Esophagus squamous epithelium (tissue), 5 donors: Measurements from ENCODE around the gene SOX21. TPM values are rescaled to one million over a fixed set of nuclear protein-coding genes. Genes with fewer than 3 reads are reported as not detected.

Source experiments
- DNase-seq: peaks from one replicate; lab custom pipeline; 2025; lab: John Stamatoyannopoulos, UW
- H3K27ac ChIP-seq, 4 donors: fragments of 200-600 bp; sonication (generic); one replicate each; pipeline ENCODE4 v1.5.1; 2016 to 2019; ENCODE audit warnings: mild to moderate bottlenecking in 1 of 4
- H3K27me3 ChIP-seq, 4 donors: fragments of 200-600 bp; sonication (generic); 1 replicate in 3 of 4; 2 replicates in 1 of 4; pipeline versions ENCODE4 v1.5.1 to v1.6.0; 2017 to 2021; ENCODE audit warnings: antibody characterized with exemption in 1 of 4
- H3K36me3 ChIP-seq, 3 donors: fragments of 200-600 bp; sonication (generic); one replicate each; pipeline ENCODE4 v1.5.1; 2016 to 2019
- H3K4me1 ChIP-seq, 3 donors: fragments of 200-600 bp; sonication (generic); one replicate each; pipeline ENCODE4 v1.5.1; 2017 to 2019
- H3K4me3 ChIP-seq, 4 donors: fragments of 200-600 bp; sonication (generic); 1 replicate in 3 of 4; 2 replicates in 1 of 4; pipeline ENCODE4 v1.5.1; 2016 to 2019; ENCODE audit warnings: mild to moderate bottlenecking in 2 of 4, moderate library complexity in 1 of 4
- H3K9me3 ChIP-seq, 3 donors: fragments of 200-600 bp; sonication (generic); one replicate each; pipeline ENCODE4 v1.5.1; 2016 to 2019
- CTCF ChIP-seq, 6 experiments: fragments of 450-650 bp in 4 of 6; fragments of 200-600 bp in 2 of 6; sonication (generic) in 2 of 6; IDR thresholded peaks; one replicate each; pipeline ENCODE4 v1.5.1; 2016 to 2019; ENCODE audit warnings: antibody characterized with exemption in 6 of 6, mild to moderate bottlenecking in 4 of 6, moderate library complexity in 4 of 6
- POLR2A ChIP-seq, 4 donors: fragments of 450-650 bp; IDR thresholded peaks; one replicate each; pipeline ENCODE4 v1.6.1; 2017; ENCODE audit warnings: antibody characterized with exemption in 4 of 4, mild to moderate bottlenecking in 4 of 4, moderate library complexity in 3 of 4
- WGBS, 2 donors: methylation state at CpG; one replicate each; pipeline ENCODE4 v1.1.5; 2018; 5-methylcytosine and 5-hydroxymethylcytosine counted together
- intact Hi-C: fragments of 100-400 bp; cut with DNase I; formaldehyde crosslinking; loops from one replicate; pipeline ENCODE4 v1.15.0; 2022
- total RNA-seq, 4 donors: library from RNA; depleted of rRNA; stranded (reverse); fragments of >200 nt; gene quantifications; one replicate each; pipeline ENCODE4 v1.1.0, GENCODE V29; 2016
- donor health status: DM: yes; HTN: yes; CAD: no.

The SOX21 gene
- total RNA-seq, 4 donors from 2014 or later = 6.7 to 11.6 (median 10.1) TPM

GRCh38 chr13:94708031-94708859, 4.1 kb downstream of the SOX21 start:
- Histone ChIP-seq H3K36me3 (no peaks in the 10 kb centered on the region), H3K27me3 (peaks cover 0 to 100% (median 12%) of the 10 kb centered on the region in 4 donors), H3K4me1 (peaks cover 11 to 73% (median 19%) of the 10 kb centered on the region in 3 donors), H3K4me3 (peak overlapping the region; percentile 22 to 75 (median 48)), H3K27ac (peak overlapping the region in 3 of 4 donors; percentile 87 to 90 (median 87)), H3K9me3 (no peaks in the 10 kb centered on the region)
- TF ChIP-seq CTCF (IDR thresholded peaks at IDR 0.05) = no peak
- WGBS, 2 donors = 7 to 9% methylated on average over 20 to 27 of the region's 31 CpGs
- no peak for DNase-seq
- intact Hi-C loops = no loop called here

- peaks cover 0 to 100% (median 12%) of the 10 kb centered on the region in 4 donors for H3K27me3 ChIP-seq
- H3K4me3 ChIP-seq = peak overlapping the region; percentile 22 to 75 (median 48)
- no peak for TF ChIP-seq CTCF (IDR thresholded peaks at IDR 0.05)
- peaks cover 11 to 73% (median 17%) of the 10 kb centered on the region in 3 donors for H3K4me1 ChIP-seq
- no peaks in the 10 kb centered on the region for H3K9me3 ChIP-seq
- H3K36me3 ChIP-seq = no peaks in the 10 kb centered on the region
- no peak for DNase-seq
- 2 to 7% methylated on average over 37 to 39 of the region's 41 CpGs for WGBS, 2 donors
- H3K27ac ChIP-seq = peak overlapping the region in 2 of 4 donors; percentile 87 to 90
- intact Hi-C loops = no loop called here
Measured at GRCh38 chr13:94707400-94708021, 4.8 kb downstream of the SOX21 start.

- Histone ChIP-seq H3K9me3 (no peaks in the 10 kb centered on the region), H3K4me1 (peaks cover 8 to 68% (median 17%) of the 10 kb centered on the region in 3 donors), H3K27me3 (peaks cover 0 to 100% (median 12%) of the 10 kb centered on the region in 4 donors), H3K27ac (peak overlapping the region in 1 of 4 donors; percentile 87), H3K36me3 (no peaks in the 10 kb centered on the region), H3K4me3 (peak overlapping the region; percentile 22 to 75 (median 48))
- intact Hi-C loops = no loop called here
- WGBS, 2 donors = 28 to 46% methylated on average over 15 of the region's 15 CpGs
- TF ChIP-seq POLR2A (IDR thresholded peaks at IDR 0.05) (no peak), CTCF (IDR thresholded peaks at IDR 0.05) (no peak)
- DNase-seq = no peak
Measured at GRCh38 chr13:94706843-94707399, 5.4 kb downstream of the SOX21 start.

- Histone ChIP-seq H3K27ac (no peak overlapping the region), H3K27me3 (peaks cover 0 to 100% (median 12%) of the 10 kb centered on the region in 4 donors), H3K9me3 (no peaks in the 10 kb centered on the region), H3K4me3 (no peak overlapping the region), H3K36me3 (no peaks in the 10 kb centered on the region), H3K4me1 (peaks cover 1 to 63% (median 17%) of the 10 kb centered on the region in 3 donors)
- intact Hi-C loops = no loop called here
- TF ChIP-seq POLR2A (IDR thresholded peaks at IDR 0.05) (no peak), CTCF (IDR thresholded peaks at IDR 0.05) (no peak)
- 43% methylated on average over 16 of the region's 16 CpGs for WGBS, 2 donors
- DNase-seq = no peak
Measured at GRCh38 chr13:94706101-94706842, 6.1 kb downstream of the SOX21 start.
